LHCN-M2 (cell line): ENCODE measurements around the gene ATP2A1. TPM values are rescaled to one million over a fixed set of nuclear protein-coding genes. Genes with fewer than 3 reads are reported as not detected.
"Not testable (repeated sequence)": the region's sequence is repeated elsewhere in the genome, so short reads cannot be mapped to it uniquely, and the experiment has no call there.

ENCODE experiments used
- DNase-seq: peaks from one replicate; pipeline ENCODE4 v3.0.0-alpha.2; 2012; ENCODE audit warnings: low read depth
- total RNA-seq: library from RNA; depleted of rRNA; stranded (reverse); fragments of >200 nt; gene quantifications from 2 replicates; pipeline ENCODE4 v1.2.3, GENCODE V29; 2014

The ATP2A1 gene
- total RNA-seq, 1 experiment from 2014 or later: 0.92 TPM

DNA sequence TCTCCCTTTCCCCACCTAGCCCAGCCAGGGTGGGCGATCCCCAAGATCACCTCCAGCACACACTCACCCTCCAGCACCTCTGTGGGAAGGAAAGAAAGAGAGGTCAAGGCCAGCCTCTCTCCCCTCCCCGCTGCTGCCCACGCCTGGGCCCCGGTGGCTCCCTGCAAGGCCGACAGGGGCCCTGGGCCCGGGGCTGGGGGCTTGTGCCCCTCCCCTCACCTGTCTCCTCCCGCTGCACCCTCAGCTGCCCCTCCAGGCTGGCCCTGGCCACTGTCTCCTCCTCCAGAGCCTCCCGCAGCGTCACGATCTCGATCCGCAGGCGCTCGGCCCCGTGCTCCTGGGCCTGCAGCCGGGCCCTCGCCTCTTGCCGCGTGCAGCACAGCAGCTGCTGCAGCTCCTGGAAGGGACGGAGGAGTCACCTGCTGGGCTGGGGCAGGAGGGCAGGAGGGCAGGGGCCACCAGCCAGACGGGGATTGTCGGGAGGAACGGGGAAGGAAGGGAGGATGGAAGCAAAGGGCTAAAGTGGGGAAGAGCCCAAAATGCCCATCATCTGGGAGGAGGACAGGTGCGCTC is 27.6 kb downstream of the ATP2A1 start:
- DNase-seq: no peak

DNA sequence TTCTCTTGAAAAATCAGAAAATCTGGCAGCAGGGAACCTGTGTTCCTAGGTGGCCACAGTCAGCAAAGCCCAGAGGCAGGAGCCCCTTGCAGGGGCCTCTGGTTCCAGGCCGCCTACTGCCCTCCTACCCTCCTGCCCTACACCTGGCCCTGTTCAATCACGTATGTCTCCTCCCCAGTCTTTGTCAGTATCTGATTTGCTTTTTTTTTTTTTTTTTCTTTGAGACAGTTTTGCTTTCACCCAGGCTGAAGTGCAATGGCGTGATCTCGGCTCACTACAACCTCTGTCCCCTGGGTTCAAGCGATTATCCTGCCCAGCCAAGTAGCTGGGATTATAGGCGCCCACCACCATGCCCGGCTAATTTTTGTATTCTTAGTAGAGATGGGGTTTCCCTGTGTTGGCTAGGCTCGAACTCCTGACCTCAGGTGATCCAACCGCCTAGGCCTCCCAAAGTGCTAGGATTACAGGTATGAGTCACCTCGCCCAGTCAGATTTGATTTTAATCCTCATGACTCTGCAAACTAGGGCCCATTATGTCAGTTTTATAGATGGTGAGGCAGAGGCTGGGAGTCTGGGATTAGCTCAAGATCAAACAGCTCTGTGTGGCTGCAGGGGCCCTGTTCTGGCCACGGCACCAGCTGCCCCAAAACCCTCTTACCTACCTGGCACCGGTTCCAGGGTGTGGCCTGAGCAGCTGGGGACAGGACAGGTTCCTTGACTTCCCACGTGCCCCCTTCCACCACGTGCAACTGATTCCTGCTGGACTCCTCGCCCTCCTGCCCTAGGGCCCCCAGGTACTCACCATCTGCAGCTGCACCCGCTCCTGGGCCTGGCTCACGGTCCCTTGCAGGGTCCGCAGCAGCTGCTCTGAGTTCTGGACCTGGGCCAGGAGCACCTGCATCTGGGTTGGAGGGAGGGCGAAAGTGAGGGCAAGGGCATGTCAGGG is 32.1 kb downstream of the ATP2A1 start:
- peak; percentile 26 for DNase-seq

DNA sequence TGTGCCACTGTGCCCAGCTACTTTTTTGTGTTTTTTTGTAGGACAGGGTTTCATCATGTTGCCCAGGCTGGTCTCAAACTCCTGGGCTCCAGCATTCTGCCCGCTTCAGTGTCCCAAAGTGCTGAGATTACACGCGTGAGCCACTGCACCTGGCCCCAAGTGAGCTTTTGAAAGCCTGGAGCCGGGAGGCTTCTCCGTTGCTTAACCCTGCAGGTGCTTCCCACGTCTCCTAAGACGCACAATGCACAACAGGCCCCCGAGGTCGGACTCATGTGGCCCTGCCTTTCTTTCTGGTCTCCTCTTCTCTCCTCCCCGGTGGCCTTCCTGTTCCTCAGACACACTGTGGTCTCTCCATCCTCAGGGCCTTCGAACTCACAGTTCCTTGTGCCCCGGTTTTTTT is 34.3 kb downstream of the ATP2A1 start:
- no peak for DNase-seq

DNA sequence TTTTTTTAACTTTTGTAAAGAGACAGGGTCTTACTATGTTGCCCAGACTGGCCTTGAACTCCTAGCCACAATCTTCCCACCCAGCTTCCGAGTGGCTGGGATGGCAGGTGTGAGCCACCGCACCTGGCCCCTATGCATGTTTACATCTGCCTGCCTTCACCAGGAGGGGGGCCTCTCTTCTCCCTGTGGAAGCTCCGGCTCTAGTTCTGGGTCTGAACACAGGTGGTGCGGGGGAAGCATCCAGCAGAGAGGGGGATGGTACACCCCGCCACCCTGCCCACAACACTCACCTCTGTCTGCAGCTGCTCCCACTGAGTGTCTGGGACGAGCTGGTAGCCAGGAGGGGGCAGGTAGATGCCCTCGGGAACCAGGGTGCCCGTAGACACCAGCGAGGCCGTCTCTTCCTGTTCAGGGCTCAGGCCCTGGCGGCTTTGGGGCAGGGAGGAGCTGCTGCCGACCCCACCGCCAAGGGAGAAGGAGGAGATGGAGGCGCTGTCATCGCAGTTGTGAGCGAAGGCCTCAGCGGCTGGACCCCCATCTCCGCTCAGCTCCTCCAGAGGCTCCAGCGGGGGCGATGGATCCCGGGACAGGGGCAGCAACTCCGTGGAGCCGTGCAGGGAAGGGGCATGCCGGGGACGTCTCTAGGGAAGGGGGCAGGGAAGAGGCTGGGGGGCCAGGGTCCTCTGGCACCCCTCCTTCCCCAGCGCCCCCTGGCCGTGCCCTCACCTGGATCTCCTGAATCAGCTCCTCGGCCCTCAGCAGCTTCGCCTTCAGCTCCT is 35.8 kb downstream of the ATP2A1 start:
- no peak for DNase-seq

DNA sequence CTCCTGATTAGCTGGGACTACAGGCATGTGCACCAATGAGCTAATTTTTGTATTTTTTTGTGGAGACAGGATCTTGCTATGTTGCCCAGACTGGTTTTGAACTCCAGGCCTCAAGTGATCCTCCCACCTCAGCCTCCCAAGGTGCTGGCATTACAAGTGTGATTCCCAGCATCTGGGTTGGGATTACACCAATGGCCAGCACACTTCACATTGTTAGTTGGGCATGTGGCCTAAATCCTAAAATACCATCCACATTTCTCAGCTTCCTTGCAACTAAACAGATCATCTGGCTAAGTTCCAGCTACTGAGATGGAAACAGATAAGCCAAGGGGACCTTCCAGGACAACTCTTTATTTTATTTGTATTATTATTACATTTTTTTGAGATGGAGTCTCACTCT is 36.9 kb downstream of the ATP2A1 start:
- peak; percentile 36 for DNase-seq

DNA sequence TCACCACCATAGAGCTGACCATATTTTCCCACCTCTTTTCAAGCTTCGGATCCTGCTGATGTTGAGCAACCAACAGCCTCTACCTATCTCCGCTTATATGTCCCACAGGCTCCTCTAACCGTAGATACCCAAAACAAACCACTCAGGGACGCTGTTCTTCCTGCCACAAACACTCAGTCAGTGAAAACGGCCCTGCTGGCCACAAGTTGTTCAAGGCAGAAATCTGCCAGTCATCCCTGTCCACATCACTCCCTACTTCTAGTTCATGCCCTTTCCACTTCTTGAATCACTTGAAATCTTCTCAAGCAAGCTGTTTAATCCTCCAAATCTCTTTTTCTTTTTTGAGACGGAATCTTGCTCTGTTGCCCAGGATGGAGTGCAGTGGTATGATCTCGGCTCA is 38.8 kb downstream of the ATP2A1 start:
- no peak for DNase-seq

DNA sequence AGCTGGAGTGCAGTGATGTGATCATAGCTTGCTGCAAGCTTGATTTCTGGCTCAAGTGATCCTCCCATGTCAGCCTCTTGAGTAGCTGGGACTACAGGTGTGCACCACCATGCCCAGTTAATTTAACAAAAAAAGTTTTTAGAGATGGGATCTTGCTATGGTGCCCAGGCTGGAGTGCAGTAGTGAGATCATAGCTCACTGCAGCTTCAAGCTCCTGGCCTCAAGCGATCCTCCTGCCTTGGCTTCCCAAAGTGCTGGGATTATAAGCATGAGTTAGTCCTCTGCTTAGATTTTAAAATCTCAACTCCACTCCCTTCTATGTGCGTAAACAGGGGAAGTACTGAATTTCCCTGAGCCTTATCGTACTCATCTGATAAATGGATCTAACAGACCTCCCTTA is 40.4 kb downstream of the ATP2A1 start:
- no peak for DNase-seq

DNA sequence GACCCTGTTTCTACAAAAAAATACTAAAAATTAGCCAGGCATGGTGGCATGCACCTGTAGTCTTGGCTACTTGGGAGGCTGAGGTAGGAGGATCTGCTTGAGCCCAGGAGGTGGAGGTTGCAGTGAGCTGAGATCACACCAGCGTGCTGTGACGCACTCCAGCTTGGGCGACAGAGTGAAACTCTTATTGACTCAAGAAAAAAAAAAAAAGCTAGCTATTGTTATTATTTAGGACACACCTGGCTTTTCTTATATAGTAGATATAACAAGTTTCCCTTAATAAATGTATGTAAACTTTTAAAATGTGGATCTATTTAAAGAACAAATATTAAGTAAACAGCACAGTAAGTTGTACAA is 44.9 kb downstream of the ATP2A1 start:
- DNase-seq: no peak

DNA sequence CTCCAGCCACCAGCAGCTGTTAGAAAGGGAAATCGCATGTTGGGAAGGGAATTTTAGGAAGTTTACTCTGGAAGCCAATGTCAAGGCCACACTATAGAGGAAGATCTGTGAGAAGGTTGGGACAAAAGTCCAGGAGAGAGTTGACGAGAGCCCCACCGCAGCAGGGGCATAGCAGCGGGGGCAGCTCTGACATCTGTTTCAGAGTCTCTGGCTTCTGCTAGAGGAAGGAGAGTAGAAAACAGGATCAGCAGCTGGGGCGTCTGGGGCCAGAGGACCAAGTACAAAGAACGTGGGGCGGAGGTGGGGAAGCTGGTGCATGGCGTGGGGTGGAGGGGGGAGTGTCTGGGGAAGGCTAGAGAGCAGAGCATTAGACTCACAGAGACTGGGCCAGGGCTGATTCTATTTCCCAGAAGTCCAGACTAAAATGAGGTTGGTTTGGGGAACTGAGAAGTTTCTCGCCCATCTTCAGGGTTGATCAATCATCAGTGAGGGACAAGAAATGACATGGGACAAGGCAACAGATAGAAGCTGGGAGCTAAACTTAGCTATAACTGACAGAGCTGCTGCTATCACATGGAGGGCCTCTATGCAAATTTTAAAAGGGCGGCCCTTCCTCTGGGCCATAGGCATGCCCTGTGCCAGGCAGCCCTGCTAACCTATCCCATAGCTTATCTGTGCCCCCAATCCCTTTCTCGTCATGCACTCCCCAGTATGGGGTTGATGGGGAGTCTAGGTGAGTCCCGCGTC is 45.5 kb downstream of the ATP2A1 start:
- DNase-seq: no peak

DNA sequence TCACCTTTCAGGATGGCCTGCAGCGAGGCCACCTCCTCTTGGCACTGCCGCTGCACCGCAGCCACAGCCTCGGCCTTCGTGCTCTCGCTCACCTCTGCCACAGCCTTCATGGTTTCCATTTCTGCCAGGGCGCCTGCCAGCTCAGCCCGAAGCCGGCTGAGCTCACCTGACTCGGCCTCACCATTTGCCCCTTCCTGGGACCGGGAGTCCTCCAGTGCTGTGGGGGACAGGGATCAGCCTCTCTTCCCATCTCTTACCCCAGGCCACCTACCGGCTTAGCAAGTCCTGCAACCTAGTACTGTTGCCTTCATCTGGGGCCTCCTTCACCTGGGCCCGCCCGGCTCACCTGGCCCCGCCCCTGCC is 46.1 kb downstream of the ATP2A1 start:
- DNase-seq: no peak

DNA sequence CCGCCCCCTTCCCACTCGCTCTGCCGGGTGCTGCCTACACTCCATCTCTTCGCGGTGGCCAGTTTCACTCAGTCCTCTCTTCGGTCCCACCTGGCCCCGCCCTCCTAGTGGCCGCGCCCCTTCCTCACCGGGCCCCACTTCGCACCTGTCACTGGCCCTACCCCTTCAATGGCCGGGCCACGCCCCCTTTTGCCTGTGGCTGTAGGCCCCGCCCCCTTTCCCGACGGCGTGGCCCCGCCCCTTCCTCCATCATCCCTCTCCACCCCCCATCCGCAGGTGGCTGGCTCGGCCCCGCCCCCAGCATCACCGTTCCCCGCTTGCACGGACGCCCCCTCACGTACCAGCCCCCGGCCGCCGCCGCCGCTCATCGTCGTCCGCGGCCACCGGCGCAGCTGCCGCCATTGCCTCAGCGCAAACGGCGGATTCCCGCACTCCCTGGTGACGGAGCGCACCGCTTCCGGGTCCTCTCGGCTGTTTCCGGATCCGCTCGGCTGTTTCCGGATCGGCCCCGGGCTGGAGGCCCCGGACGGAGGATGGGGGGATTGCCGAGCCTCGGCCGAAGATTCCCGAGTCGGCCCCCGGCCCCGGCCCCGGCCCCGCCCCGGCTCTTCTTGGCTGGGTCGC is 46.6 kb downstream of the ATP2A1 start, which contains the start of gene RABEP2:
TSS of gene RABEP2 (minus strand) at position 477 of the 624 bp plus-strand sequence. CDS start at position 402, 75 bp downstream.
- peak; percentile 86 for DNase-seq

DNA sequence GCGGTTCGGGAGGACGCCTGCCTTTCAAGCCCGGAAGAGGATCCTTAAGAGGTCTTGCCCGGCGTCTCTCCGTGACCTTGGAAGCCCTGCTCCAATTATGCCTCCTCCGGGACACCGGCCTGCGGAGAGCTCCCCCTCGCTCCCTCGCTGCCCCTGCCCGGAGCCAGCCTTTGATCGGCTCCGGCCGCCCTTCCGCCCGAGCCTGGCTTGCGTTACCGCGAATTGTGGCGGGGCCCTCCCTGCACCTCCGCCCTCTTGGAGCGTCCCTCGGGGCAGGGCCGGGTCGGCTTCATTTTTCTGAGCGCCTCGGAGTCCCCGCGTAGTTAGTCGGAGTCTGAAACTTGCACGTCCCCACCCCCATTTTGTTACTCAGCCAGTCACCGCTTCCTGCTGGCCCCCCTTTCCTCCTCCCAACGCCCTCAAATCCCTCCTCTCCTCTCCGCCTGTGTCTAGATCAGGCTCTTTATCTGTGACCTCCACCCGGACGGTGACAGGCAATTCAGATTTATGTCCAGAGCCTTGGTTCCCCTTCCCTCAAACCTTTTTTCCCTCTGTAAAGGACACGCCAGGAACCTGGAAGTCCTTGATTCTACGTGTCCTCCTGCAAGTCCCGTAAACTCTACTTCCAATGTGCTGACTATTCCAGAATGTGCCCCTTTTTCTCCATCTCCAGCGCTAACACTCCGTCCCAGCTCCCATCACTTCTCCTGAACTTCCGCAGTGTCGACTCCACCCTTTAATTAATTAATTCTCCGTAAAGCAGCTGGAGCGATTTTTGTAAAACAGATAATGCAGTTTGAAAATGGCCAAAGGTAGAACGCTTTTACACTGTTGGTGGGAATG is 47.3 kb downstream of the ATP2A1 start:
- DNase-seq: peak; percentile 83

DNA sequence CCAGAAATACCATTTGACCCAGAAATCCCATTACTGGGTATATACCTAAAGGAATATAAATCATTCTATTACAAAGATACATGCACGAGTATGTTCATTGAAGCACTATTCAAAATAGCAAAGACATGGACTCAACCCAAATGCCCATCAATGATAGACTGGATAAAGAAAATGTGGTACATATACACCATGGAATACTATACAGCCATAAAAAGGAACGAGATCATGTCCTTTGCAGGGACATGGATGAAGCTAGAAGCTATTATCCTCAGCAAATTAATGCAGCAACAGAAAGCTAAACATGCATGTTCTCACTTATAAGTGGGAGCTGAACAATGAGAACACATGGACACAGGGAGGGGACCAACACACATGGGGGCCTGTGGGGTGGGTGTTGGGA is 48.0 kb downstream of the ATP2A1 start:
- not testable (repeated sequence) for DNase-seq

DNA sequence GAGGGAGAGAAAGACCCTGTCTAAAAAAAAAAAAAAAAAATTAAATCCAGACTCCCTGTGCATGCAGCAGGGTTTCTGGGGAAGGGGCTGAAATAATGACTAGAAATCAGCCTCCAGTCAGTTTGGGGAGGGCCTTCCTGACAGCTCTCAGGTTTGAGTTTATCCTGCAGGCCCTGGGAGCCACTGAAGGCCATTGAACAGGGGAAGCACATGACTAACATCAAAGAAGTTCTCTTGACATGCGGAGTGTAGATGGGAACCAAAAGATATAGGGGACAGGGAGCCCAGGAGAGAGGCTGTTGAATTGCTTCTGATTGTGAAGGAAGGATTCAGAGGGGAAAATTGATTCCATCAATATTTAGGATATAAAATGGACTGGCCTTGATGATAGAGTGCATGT is 49.5 kb downstream of the ATP2A1 start:
- no peak for DNase-seq

DNA sequence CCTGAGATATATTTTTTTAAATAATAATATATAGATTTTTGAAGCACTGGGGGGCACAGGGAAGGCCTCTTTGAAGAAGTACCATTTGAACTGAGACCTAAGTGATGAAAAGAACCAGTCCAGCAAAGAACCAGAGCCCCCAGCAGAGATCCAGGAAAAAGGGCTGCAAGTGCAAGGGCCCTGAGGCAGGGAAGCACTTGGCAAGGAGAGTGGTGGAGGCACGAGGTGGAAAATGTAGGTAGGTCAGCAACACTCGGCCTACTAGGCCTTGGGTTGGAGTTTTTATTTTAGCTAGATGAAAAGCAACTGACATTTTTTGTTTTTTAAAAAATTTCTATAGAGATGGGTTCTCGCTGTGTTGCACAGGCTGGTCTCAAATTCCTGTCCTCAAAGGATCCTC is 51.9 kb downstream of the ATP2A1 start:
- DNase-seq: no peak

DNA sequence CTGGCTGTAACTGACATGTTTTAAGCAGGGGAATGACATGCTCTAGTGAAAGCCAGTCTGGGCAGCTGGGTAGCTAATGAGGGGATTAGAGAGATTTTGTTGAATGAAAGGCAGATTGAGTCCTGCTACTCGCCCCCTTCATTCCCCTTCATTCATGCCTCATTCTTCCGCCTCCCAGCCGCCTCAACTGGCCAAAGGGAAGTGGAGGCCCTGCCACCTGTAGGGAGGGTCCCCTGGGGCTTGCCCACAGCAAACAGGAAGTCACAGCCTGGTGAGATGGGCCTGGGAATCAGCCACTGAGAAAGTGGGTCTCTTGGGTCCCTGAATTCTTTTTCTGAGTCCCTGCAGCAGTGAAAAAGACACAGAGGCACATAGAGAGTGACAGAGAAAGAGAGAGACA is 52.4 kb downstream of the ATP2A1 start:
- DNase-seq: no peak

DNA sequence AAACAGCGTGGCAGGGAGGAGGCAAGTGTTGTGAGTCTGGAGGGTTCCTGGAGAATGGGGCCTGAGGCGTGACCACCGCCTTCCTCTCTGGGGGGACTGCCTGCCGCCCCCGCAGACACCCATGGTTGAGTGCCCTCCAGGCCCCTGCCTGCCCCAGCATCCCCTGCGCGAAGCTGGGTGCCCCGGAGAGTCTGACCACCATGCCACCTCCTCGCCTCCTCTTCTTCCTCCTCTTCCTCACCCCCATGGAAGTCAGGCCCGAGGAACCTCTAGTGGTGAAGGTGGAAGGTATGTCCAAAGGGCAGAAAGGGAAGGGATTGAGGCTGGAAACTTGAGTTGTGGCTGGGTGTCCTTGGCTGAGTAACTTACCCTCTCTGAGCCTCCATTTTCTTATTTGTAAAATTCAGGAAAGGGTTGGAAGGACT is 53.5 kb downstream of the ATP2A1 start, which contains the start of gene CD19:
TSS of gene CD19 (plus strand) at position 171 of the 425 bp plus-strand sequence. CDS start at position 201, 30 bp downstream.
- no peak for DNase-seq

DNA sequence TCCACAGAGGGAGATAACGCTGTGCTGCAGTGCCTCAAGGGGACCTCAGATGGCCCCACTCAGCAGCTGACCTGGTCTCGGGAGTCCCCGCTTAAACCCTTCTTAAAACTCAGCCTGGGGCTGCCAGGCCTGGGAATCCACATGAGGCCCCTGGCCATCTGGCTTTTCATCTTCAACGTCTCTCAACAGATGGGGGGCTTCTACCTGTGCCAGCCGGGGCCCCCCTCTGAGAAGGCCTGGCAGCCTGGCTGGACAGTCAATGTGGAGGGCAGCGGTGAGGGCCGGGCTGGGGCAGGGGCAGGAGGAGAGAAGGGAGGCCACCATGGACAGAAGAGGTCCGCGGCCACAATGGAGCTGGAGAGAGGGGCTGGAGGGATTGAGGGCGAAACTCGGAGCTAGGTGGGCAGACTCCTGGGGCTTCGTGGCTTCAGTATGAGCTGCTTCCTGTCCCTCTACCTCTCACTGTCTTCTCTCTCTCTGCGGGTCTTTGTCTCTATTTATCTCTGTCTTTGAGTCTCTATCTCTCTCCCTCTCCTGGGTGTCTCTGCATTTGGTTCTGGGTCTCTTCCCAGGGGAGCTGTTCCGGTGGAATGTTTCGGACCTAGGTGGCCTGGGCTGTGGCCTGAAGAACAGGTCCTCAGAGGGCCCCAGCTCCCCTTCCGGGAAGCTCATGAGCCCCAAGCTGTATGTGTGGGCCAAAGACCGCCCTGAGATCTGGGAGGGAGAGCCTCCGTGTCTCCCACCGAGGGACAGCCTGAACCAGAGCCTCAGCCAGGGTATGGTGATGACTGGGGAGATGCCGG is 54.3 kb downstream of the ATP2A1 start:
- no peak for DNase-seq

DNA sequence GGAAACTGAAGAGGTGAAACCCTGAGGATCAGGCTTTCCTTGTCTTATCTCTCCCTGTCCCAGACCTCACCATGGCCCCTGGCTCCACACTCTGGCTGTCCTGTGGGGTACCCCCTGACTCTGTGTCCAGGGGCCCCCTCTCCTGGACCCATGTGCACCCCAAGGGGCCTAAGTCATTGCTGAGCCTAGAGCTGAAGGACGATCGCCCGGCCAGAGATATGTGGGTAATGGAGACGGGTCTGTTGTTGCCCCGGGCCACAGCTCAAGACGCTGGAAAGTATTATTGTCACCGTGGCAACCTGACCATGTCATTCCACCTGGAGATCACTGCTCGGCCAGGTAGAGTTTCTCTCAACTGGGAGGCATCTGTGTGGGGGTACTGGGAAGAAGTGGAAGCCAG is 54.9 kb downstream of the ATP2A1 start:
- no peak for DNase-seq
